ENCODE results near the gene MORN5. TPM values are rescaled to one million over a fixed set of nuclear protein-coding genes. Genes with fewer than 3 reads are reported as not detected.

Gene MORN5
- total RNA-seq, 1 donor from 2014 or later = not detected

DNA sequence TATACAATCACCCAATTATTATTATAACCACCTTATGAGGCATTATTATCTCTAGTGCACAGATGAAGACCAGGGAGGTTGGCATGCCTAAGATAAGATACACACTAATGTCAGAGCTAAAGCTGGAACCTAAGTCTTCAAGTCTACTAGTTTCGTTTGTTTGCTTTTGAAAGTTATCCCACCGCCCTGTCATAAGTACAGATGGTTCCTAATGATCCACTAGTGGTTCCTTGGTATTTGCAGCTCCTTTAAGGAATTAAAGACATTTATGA, 14.2 kb upstream of the MORN5 start:
- no peak overlapping the region for H3K4me3 Mint-ChIP-seq
- no peak overlapping the region for H3K27ac Mint-ChIP-seq
- H3K36me3 Mint-ChIP-seq = peaks cover 33% of the 10 kb centered on the region
- no peaks in the 10 kb centered on the region for H3K4me1 Mint-ChIP-seq
- TF ChIP-seq, protein P1, sequence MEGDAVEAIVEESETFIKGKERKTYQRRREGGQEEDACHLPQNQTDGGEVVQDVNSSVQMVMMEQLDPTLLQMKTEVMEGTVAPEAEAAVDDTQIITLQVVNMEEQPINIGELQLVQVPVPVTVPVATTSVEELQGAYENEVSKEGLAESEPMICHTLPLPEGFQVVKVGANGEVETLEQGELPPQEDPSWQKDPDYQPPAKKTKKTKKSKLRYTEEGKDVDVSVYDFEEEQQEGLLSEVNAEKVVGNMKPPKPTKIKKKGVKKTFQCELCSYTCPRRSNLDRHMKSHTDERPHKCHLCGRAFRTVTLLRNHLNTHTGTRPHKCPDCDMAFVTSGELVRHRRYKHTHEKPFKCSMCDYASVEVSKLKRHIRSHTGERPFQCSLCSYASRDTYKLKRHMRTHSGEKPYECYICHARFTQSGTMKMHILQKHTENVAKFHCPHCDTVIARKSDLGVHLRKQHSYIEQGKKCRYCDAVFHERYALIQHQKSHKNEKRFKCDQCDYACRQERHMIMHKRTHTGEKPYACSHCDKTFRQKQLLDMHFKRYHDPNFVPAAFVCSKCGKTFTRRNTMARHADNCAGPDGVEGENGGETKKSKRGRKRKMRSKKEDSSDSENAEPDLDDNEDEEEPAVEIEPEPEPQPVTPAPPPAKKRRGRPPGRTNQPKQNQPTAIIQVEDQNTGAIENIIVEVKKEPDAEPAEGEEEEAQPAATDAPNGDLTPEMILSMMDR (IDR thresholded peaks at IDR 0.05; ENCODE audit: unreplicated experiment) = no peak
- no peaks in the 10 kb centered on the region for H3K9me3 Mint-ChIP-seq
- no peak for DNase-seq (ENCODE audit: low spot score in 2 of 2, unreplicated experiment in 2 of 2)
- H3K27me3 Mint-ChIP-seq (ENCODE audit: low read depth) = no peaks in the 10 kb centered on the region

DNA sequence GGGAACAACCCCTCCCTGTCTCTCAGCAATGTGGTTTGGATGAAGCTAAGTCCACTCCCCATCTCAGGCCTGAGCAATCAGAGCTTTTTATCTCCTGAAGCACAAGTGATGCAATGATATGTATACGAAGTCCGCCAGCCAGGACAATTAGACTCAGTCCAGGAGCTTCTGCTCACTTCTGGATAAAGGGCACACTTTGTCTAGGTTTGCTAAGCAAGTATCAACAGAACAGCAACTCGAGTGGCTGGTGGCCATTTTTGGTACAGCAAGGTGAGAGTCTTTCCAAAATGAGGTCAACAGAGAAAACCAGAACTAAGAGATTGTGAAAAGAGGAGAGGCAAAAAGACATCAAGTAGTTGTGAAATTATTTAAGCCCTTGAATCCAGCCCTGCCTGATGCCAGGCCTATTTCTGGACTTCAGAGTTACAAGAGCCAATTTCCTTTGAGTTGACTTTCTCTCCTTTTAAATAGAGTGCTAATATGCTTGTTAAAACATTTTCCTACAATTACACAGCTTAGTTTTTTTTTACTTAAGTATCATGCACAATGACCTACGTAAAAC, 8.4 kb upstream of the MORN5 start:
- Mint-ChIP-seq H3K4me1 (no peaks in the 10 kb centered on the region), H3K9me3 (no peaks in the 10 kb centered on the region), H3K36me3 (peaks cover 28% of the 10 kb centered on the region), H3K27ac (no peak overlapping the region), H3K27me3 (ENCODE audit: low read depth) (no peaks in the 10 kb centered on the region), H3K4me3 (no peak overlapping the region)
- TF ChIP-seq, protein P1 (IDR thresholded peaks at IDR 0.05; ENCODE audit: unreplicated experiment) = peak; percentile 15
- no peak for DNase-seq (ENCODE audit: low spot score in 2 of 2, unreplicated experiment in 2 of 2)

DNA sequence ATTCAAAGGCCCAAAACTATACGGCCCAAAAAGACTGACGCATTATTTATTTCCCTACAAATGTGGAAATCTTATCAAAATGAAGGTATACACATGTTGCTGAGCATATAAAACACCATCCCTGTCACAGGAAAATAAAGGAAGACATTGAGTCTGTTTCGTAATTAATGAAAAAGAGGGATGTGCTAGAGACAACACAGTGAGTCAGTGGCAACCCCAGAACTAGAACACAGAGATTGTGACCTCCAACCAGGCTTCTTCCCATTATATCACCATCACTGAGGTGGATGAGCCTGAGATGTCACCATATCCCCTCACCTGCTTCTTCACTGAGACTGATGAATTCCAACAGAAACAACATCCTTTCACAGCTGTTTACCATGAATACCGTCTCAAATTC, 3.9 kb upstream of the MORN5 start:
- H3K4me1 Mint-ChIP-seq = peaks cover 12% of the 10 kb centered on the region
- no peak for DNase-seq (ENCODE audit: low spot score in 2 of 2, unreplicated experiment in 2 of 2)
- H3K27ac Mint-ChIP-seq = no peak overlapping the region
- no peaks in the 10 kb centered on the region for H3K27me3 Mint-ChIP-seq (ENCODE audit: low read depth)
- TF ChIP-seq, protein P1 (IDR thresholded peaks at IDR 0.05; ENCODE audit: unreplicated experiment) = no peak
- H3K9me3 Mint-ChIP-seq = no peaks in the 10 kb centered on the region
- peaks cover 7% of the 10 kb centered on the region for H3K36me3 Mint-ChIP-seq
- H3K4me3 Mint-ChIP-seq = no peak overlapping the region

DNA sequence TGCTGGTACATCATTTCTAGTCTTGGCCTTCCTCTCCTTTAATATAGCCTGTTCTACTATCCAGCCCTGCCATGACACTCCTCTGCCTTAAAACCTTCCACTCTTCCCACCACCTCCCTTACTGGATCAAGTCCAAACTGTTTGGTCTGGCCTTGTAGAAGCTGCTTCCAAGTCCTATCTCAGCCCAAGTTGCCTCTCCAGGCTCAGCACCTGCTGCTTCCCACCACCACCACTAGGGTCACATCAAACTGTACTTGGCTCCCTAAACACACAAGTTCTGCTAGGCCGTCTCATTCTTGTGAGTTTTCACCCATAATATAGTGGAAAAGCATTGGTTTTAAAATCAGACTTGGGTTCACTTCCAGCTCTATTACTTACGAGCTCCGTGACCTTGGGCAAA, 1.5 kb upstream of the MORN5 start:
- H3K4me3 Mint-ChIP-seq = peak overlapping the region; percentile 42

DNA sequence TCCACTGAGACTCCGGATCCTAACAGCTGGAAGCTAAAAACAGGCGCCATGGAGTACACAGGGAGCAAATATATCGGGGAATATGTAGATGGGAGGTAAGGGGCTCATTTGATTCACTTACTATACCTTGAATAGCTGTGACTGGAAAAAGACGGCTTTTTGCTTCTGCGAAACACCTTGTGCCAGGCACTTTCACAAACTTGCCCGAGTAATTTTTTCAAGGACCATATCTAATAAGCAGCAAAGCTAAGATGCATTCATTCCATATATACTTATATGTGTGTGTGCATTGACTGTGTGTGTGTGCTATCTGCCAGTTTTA, 178 bp downstream of the MORN5 start:
- peaks cover 11% of the 10 kb centered on the region for H3K9me3 Mint-ChIP-seq
- H3K36me3 Mint-ChIP-seq = no peaks in the 10 kb centered on the region
- peak overlapping the region; percentile 93 for H3K27ac Mint-ChIP-seq
- TF ChIP-seq, protein P1 (IDR thresholded peaks at IDR 0.05; ENCODE audit: unreplicated experiment) = no peak
- H3K4me3 Mint-ChIP-seq = peak overlapping the region; percentile 95
- peaks cover 12% of the 10 kb centered on the region for H3K4me1 Mint-ChIP-seq
- no peak for DNase-seq (ENCODE audit: low spot score in 2 of 2, unreplicated experiment in 2 of 2)
- peaks cover 24% of the 10 kb centered on the region for H3K27me3 Mint-ChIP-seq (ENCODE audit: low read depth)

More for the DNA sequence above, 1.5 kb upstream of the MORN5 start:
- H3K4me1 Mint-ChIP-seq = peaks cover 12% of the 10 kb centered on the region
- TF ChIP-seq, protein P1 (IDR thresholded peaks at IDR 0.05; ENCODE audit: unreplicated experiment) = peak; percentile 55
- no peak for DNase-seq (ENCODE audit: low spot score in 2 of 2, unreplicated experiment in 2 of 2)
- peaks cover 7% of the 10 kb centered on the region for H3K27me3 Mint-ChIP-seq (ENCODE audit: low read depth)
- no peak overlapping the region for H3K27ac Mint-ChIP-seq
- H3K36me3 Mint-ChIP-seq = no peaks in the 10 kb centered on the region
- H3K9me3 Mint-ChIP-seq = peaks cover 11% of the 10 kb centered on the region

DNA sequence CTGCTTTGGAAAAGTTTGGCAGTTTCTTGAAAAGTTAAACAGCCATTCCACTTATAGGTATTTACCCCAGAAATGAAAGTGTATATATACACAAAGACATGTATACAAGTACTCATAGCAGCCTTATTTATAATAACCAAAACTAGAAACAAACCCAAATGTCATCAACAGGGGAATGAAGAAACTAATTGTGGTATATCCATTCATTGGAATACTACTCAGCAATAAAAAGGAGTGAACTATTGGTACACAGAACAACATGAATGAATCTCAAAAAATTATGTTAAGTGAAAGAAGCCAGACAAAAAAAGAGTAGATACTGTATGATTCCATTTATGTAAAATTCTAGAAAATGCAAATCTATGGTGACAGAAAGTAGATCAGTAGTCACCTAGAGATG, 2.7 kb downstream of the MORN5 start:
- DNase-seq (ENCODE audit: low spot score in 2 of 2, unreplicated experiment in 2 of 2) = no peak
- TF ChIP-seq, protein P1 (IDR thresholded peaks at IDR 0.05; ENCODE audit: unreplicated experiment) = no peak
- Mint-ChIP-seq H3K4me3 (no peak overlapping the region), H3K27ac (no peak overlapping the region), H3K4me1 (peaks cover 9% of the 10 kb centered on the region), H3K27me3 (ENCODE audit: low read depth) (peaks cover 36% of the 10 kb centered on the region), H3K9me3 (peaks cover 11% of the 10 kb centered on the region), H3K36me3 (no peaks in the 10 kb centered on the region)

All from mesothelial cell of epicardium (in vitro differentiated cells).